Measurements from ENCODE around the gene ACTL6A. TPM values are rescaled to one million over a fixed set of nuclear protein-coding genes. Genes with fewer than 3 reads are reported as not detected.

The ACTL6A gene
- total RNA-seq, 2 donors from 2014 or later, result 35.6 to 73.6 TPM

DNA sequence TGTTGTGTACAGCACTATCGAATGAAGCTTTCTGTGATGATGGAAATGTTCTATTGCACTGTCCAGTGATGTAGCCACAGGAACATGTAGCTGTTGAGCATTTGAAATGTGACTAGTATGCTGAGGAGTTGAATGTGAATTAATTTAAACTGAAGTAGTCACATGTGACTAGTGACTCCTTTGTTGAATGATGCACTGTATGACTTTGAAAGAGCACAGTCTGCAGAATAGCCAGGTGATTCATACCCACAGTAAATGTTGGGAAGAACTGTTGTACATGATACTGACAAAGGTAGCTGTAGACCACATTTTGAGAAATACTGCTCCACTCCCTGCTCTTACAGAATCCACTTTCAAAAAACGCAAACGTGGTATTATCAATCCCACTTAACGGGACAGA, 34.0 kb upstream of the ACTL6A start:
- TF ChIP-seq, protein P1, sequence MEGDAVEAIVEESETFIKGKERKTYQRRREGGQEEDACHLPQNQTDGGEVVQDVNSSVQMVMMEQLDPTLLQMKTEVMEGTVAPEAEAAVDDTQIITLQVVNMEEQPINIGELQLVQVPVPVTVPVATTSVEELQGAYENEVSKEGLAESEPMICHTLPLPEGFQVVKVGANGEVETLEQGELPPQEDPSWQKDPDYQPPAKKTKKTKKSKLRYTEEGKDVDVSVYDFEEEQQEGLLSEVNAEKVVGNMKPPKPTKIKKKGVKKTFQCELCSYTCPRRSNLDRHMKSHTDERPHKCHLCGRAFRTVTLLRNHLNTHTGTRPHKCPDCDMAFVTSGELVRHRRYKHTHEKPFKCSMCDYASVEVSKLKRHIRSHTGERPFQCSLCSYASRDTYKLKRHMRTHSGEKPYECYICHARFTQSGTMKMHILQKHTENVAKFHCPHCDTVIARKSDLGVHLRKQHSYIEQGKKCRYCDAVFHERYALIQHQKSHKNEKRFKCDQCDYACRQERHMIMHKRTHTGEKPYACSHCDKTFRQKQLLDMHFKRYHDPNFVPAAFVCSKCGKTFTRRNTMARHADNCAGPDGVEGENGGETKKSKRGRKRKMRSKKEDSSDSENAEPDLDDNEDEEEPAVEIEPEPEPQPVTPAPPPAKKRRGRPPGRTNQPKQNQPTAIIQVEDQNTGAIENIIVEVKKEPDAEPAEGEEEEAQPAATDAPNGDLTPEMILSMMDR (IDR thresholded peaks at IDR 0.05), result no peak
- no peak for TF ChIP-seq POLR2A (IDR thresholded peaks at IDR 0.05)
- TF ChIP-seq POLR2AphosphoS5 (IDR thresholded peaks at IDR 0.05), result no peak
- no peak for DNase-seq (ENCODE audit: low spot score)
- Histone ChIP-seq H3K4me1 (replicated peaks) (no peaks in the 10 kb centered on the region), H3K36me3 (no peaks in the 10 kb centered on the region), H3K9me3 (no peaks in the 10 kb centered on the region), H3K27ac (no peak overlapping the region), H3K4me3 (no peak overlapping the region), H3K27me3 (replicated peaks; ENCODE audit: insufficient read depth) (no peaks in the 10 kb centered on the region)
- 65% methylated on average over 4 of the region's 4 CpGs for WGBS
- intact Hi-C loops (cut with DNase I), result no loop called here

DNA sequence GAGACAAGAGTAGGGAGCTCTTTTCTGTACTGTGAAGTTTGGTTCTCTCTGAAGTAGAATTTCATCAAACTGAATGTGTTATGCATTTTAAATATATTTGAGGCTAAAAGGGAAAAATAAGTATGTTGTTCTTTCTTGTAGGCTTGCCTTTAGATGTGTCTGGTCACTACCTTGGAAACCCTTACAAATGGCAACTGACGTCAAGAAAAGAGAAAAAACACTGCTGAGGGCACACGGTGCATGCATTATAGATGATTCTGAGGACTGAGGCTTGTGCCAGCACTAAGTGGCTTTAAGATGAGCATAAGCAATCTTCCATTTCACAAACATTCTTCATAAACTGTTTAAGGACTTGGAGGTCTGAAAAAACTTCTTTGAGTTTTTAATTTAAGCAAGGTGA, 31.1 kb upstream of the ACTL6A start:
- H3K27ac ChIP-seq, result no peak overlapping the region
- no peaks in the 10 kb centered on the region for H3K27me3 ChIP-seq (replicated peaks; ENCODE audit: insufficient read depth)
- no peaks in the 10 kb centered on the region for H3K4me1 ChIP-seq (replicated peaks)
- no peak for DNase-seq (ENCODE audit: low spot score)
- H3K36me3 ChIP-seq, result no peaks in the 10 kb centered on the region
- no peak overlapping the region for H3K4me3 ChIP-seq
- no peaks in the 10 kb centered on the region for H3K9me3 ChIP-seq
- TF ChIP-seq, protein P1 (IDR thresholded peaks at IDR 0.05), result no peak
- intact Hi-C loops (cut with DNase I), result no loop called here
- 53% methylated on average over 2 of the region's 2 CpGs for WGBS

DNA sequence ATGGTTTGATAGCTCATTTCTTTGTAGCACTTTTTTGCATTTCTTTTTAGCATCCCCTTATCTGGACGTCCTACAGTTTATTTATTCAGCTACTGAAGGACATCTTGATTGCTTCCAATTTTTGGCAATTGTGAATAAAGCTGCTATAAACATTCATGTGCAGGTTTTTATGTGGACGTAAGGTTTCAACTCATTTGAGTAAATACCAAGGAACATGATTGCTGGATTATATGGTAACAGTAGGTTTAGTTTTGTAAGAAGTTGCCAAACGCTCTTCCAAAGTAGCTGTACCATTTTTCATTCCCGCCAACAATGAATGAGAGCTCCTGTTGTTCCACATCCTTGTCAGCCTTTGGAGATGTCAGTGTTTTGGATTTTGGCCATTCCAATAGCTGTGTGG, 29.5 kb upstream of the ACTL6A start:
- intact Hi-C loops (cut with DNase I), result no loop called here
- no peak for DNase-seq (ENCODE audit: low spot score)
- TF ChIP-seq, protein P1 (IDR thresholded peaks at IDR 0.05), result no peak
- TF ChIP-seq POLR2AphosphoS5 (IDR thresholded peaks at IDR 0.05) (peak; percentile 62), POLR2A (IDR thresholded peaks at IDR 0.05) (no peak)
- Histone ChIP-seq H3K27ac (no peak overlapping the region), H3K4me3 (no peak overlapping the region), H3K4me1 (replicated peaks) (no peaks in the 10 kb centered on the region), H3K9me3 (no peaks in the 10 kb centered on the region), H3K36me3 (no peaks in the 10 kb centered on the region), H3K27me3 (replicated peaks; ENCODE audit: insufficient read depth) (no peaks in the 10 kb centered on the region)
- WGBS, result 29% methylated on average over 4 of the region's 4 CpGs

DNA sequence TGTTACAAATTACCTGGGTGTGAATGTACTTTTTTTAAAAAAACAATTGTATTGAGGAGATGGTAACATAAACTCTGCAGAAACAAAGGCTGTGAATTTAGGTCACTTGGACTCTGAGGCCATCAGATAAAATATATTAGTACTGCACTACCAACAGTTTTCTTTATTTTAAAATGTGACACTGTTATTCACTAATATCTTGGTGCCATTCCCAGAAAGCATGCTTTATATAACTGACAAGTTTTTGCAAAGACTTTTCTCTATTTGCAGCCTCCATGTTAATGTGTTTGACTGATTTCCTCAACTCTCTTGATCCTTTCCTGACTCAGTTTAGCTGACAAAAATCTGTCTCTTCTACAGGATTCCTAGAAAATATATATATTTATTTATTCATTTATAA, 26.5 kb upstream of the ACTL6A start:
- no peaks in the 10 kb centered on the region for H3K9me3 ChIP-seq
- intact Hi-C loops (cut with DNase I), result no loop called here
- H3K27ac ChIP-seq, result no peak overlapping the region
- no peaks in the 10 kb centered on the region for H3K27me3 ChIP-seq (replicated peaks; ENCODE audit: insufficient read depth)
- H3K36me3 ChIP-seq, result no peaks in the 10 kb centered on the region
- H3K4me3 ChIP-seq, result no peak overlapping the region
- TF ChIP-seq POLR2A (IDR thresholded peaks at IDR 0.05), result no peak
- no peak for TF ChIP-seq POLR2AphosphoS5 (IDR thresholded peaks at IDR 0.05)
- TF ChIP-seq, protein P1 (IDR thresholded peaks at IDR 0.05), result no peak
- DNase-seq (ENCODE audit: low spot score), result no peak
- no peaks in the 10 kb centered on the region for H3K4me1 ChIP-seq (replicated peaks)

DNA sequence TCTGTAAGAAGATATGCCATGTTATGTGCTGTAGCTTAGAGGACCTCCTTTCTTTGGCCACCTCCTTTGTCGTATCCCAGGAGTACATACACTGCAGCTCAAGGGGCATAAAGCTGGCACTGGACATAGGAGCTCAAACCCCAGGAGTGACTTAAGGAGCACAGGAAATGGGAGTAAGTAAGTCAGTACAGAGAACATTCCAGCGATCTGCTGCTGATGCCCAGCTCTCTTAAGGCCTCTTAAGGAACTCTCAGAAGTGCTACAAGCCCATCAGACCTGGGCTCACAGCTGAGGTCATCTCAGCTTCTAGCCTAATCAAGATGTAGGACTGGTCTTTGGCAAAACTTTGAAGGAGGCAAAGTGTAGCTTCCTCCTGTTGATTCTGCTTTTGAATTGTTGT, 21.6 kb upstream of the ACTL6A start:
- Histone ChIP-seq H3K4me3 (no peak overlapping the region), H3K27ac (no peak overlapping the region), H3K4me1 (replicated peaks) (no peaks in the 10 kb centered on the region), H3K9me3 (no peaks in the 10 kb centered on the region), H3K27me3 (replicated peaks; ENCODE audit: insufficient read depth) (no peaks in the 10 kb centered on the region), H3K36me3 (no peaks in the 10 kb centered on the region)
- TF ChIP-seq POLR2AphosphoS5 (IDR thresholded peaks at IDR 0.05) (no peak), POLR2A (IDR thresholded peaks at IDR 0.05) (no peak)
- WGBS, result 85% methylated on average over 2 of the region's 2 CpGs
- intact Hi-C loops (cut with DNase I), result no loop called here
- no peak for DNase-seq (ENCODE audit: low spot score)

Data from prostate gland (tissue), 2 donors.